GM12892 (cell line): Measurements from ENCODE around the gene UST.

Source experiments
- POLR2A ChIP-seq: IDR thresholded peaks from 2 replicates; pipeline ENCODE4 v1.6.1; 2011; ENCODE audit warnings: low read depth, low read length, control low read depth
- POLR2AphosphoS5 ChIP-seq: IDR thresholded peaks from 2 replicates; pipeline ENCODE4 v1.6.1; 2011; ENCODE audit warnings: low read depth, low read length, control low read depth

- no peak for TF ChIP-seq POLR2A
- TF ChIP-seq POLR2AphosphoS5, result no peak
Measured at GRCh38 chr6:149098700-149099276, 352.0 kb downstream of the UST start.
